SK-N-SH treated with all-trans-retinoic acid at 6 μM for 48 hours (cell line): ENCODE data around the gene MTA3.

ENCODE experiments used
- ARNTL ChIP-seq: fragments of 450-650 bp; formaldehyde crosslinking; IDR thresholded peaks from 2 replicates; pipeline ENCODE4 v1.5.0; 2020; ENCODE audit warnings: low read depth, mild to moderate bottlenecking, moderate library complexity, borderline replicate concordance
- BACH2 ChIP-seq: fragments of 250-450 bp; sonication (Bioruptor Pico); IDR thresholded peaks from 2 replicates; pipeline ENCODE4 v1.9.0; 2021; ENCODE audit warnings: mild to moderate bottlenecking, borderline replicate concordance
- OSR1 ChIP-seq: fragments of 250-450 bp; sonication (Bioruptor Pico); IDR thresholded peaks from 2 replicates; pipeline ENCODE4 v1.8.0; 2022; ENCODE audit warnings: moderate library complexity, mild to moderate bottlenecking, inconsistent platforms
- RARB ChIP-seq: fragments of 250-450 bp; sonication (Bioruptor Pico); IDR thresholded peaks from 2 replicates; pipeline ENCODE4 v1.8.0; 2021; ENCODE audit warnings: mild to moderate bottlenecking, moderate library complexity
- SNAI2 ChIP-seq: fragments of 250-450 bp; sonication (Bioruptor Pico); IDR thresholded peaks from 2 replicates; pipeline ENCODE4 v1.5.0; 2020; ENCODE audit warnings: mild to moderate bottlenecking, moderate library complexity
- TCF4 ChIP-seq: fragments of 250-450 bp; sonication (Bioruptor Pico); IDR thresholded peaks from 2 replicates; pipeline ENCODE4 v1.8.0; 2021; ENCODE audit warnings: mild to moderate bottlenecking, moderate library complexity, borderline replicate concordance
- ZFP3 ChIP-seq: fragments of 250-450 bp; sonication (Bioruptor Pico); IDR thresholded peaks from 2 replicates; pipeline ENCODE4 v1.5.0; 2020; ENCODE audit warnings: mild to moderate bottlenecking, moderate library complexity

- TF ChIP-seq RARB (no peak), TCF4 (CRISPR knock-in tag) (no peak), OSR1 (CRISPR knock-in tag) (no peak), ZFP3 (CRISPR knock-in tag) (no peak), BACH2 (CRISPR knock-in tag) (no peak), ARNTL (CRISPR knock-in tag) (no peak), SNAI2 (CRISPR knock-in tag) (no peak)
Observed at GRCh38 chr2:42708179-42708578, 139.7 kb downstream of the MTA3 start.
